ENCODE data around the gene CALR.
"Not testable (repeated sequence)": the region's sequence is repeated elsewhere in the genome, so short reads cannot be mapped to it uniquely, and the experiment has no call there.

CALR gene

GRCh38 chr19:12937927-12938778, at the start of gene CALR:
TSS of gene CALR (plus strand) at chr19:12938609. CDS start at chr19:12938680, 71 bp downstream.
- peak; percentile 100 for DNase-seq

DNA sequence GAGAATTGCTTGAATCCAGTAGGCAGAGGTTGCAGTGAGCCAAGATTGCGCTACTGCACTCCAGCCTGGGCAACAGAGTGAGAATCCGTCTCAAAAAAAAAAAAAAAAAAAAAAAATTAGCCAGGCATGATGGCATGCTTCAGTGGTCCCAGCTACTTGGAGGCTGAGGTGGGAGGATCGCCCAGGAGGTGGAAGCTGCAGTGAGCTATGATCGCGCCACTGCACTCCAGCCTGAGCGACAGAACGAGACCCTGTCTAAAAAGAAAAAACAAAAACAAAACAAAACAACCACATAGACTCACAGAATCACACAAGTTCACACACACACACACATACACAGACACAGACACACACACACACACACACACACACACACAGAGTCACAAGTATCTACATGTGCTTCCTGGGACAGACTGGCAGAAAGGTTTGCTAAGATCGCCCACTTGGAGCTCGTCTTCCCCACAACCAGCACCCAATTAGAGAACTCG, 48.1 kb upstream of the CALR start:
- not testable (repeated sequence) for DNase-seq

GRCh38 chr19:12890787-12891552, 47.4 kb upstream of the CALR start, which contains the start of gene GCDH:
TSS of gene GCDH (plus strand) at chr19:12891160. CDS start at chr19:12891305, 145 bp downstream.
- DNase-seq = peak; percentile 98

DNA sequence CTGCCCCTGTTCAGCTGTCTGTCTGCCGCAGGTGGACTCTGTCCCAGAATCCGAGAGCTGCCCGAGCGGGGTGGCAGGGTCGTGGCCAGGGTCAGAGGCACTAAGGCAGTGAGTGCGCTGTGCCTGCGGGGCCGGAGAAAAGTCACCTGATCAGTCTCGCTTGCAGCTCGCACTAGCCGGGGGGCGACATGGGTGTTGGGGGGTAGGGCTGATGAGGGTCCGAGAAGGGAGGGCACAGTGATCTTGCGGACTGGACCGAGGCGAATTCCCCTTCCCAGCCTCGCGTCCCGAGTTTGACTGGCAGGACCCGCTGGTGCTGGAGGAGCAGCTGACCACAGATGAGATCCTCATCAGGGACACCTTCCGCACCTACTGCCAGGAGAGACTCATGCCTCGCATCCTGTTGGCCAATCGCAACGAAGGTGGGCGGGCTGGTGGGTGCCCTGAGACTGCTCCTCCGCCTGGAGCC, 46.8 kb upstream of the CALR start:
- no peak for DNase-seq

DNA sequence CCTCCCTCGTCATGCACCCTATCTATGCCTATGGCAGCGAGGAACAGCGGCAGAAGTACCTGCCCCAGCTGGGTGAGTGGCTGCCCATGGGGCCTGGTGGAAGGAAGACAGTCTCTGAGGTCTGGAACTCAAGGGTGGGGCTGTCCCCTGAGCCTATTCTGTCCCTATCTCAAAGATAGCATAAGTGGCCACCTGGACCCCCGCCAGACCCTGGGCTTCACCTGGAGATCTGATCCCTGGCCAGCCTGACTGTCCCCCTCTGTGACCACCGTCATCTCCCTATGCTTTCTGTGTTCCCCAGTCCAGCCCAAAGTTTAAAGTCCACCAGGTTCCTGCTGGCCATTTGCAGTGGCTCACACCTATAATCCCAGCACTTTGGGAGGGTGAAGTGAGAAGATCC, 44.8 kb upstream of the CALR start:
- DNase-seq = no peak

DNA sequence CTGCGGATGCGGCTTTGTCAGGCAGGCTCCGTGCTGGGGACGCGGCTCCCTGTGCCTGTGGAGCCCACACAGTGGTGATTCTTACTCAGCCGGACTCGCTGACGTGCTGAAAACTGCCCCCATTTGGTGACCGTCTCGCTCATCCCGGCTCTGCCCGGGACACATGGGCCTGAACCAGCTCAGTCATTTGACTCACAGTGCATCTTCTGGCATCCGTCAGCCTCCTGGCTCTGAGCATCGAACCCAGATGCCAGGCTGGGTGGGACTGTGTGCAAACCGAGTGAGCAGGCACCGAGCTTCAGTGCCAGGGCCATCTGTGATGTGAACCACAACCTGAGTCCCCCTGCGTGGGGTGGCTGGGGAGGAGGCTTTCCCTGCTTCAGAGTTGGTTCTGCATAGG, 41.9 kb upstream of the CALR start:
- DNase-seq = no peak

DNA sequence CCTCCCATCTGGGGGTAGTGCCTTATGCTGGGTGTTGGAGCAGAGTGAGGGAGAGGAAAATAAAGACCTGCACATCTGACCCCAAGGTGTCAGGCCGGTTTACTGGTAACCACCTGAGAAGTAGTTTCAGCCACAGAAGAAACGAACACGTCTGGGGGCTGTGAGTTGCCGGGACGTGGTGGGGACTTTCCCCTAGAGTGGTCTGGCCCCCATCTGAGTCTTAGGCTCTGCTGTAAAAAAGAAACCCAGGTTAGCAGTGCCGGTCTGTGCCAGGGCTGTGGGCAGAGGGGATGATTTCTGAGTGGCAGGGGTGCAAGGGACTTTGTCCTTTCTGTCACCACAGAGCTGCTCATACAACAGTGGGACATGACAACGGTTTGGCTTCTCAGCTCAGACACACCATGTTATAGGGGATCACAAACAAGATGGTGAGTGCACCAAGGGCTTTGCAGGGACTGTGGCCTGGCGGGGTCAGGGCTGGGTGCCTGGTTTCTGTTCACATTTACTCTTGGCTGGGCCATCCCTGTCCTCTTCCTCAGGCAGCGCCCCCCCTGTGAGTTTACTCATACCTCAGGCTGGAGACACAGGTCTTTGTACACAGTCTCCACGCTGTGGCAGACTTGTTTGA, 38.4 kb upstream of the CALR start:
- no peak for DNase-seq

DNA sequence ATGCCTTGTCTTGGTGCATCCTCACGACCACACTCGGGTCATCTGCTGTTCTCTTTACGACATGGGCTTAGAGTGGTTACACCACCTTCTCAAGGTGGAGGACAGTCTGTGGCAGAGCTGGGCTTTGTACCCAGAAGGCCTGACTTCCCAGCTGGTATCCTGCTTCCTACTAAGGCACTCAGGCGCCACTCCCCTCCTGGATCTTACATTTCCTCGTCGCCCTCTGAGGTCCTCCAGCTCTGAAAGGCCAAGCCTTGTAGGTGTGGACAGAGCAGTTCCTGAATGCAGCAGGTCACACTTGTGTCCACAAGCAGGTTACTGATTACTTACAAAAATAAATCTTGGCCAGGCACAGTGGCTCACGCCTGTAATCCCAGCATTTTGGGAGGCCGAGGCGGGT, 31.2 kb upstream of the CALR start:
- DNase-seq = no peak

DNA sequence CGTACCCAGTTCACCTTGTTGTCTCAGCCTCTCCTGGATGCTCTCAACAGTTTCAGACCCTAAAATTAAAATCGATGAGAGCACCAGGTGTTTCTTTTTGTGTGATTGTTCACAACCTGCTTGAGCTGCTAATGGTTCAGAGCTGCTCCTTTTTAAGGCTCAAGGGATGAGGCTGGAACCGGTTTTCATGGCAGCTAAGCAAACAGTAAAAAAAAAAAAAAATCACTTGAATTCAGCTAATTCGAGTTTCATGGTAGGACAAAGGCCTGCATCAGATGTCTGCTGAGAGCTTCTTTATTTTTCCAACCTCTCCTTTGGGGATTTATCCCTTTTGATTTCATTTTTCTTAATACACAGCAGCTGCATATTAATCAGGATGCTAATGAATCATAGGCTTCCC, 25.8 kb upstream of the CALR start:
- DNase-seq = no peak

GRCh38 chr19:12913011-12913561, 25.3 kb upstream of the CALR start:
- no peak for DNase-seq

DNA sequence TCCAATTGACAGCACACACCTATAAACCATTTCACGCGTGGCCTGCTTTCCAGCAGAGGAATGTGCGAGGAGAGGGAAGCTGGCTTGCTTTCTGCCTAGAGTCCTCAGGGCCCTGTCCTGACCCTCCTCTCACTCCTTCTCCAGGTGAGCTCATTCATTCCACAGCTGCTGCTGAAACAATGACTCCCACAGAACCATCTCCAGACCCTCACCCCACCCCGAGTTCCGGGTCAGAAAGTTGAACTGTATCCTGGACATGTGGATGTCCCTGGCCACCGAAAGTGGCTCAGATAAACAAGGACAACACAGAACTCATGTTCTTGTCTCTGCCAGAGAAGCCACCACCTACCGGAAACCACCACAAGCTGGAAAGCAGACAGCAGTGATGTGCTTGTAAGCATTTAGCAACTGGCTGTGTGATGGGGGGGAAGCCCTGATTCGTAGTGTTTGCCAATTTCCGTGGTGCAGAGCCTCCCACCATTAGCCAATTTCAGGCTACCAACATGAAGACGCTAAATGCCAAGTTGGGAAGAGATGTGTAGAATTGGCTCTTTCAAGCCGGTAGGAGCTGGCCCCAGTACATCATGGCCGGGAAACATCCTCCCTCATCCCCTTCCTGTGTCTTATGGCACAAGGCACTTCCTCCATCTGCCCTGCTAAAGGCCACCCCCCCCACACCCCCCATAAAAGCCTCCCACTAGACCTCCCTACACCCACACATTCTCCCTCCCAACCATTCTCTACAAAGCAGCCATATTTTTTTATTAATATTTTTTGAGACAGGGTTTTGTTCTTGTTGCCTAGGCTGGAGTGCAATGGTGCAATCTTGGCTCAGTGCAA, 24.3 kb upstream of the CALR start:
- DNase-seq = peak; percentile 75

DNA sequence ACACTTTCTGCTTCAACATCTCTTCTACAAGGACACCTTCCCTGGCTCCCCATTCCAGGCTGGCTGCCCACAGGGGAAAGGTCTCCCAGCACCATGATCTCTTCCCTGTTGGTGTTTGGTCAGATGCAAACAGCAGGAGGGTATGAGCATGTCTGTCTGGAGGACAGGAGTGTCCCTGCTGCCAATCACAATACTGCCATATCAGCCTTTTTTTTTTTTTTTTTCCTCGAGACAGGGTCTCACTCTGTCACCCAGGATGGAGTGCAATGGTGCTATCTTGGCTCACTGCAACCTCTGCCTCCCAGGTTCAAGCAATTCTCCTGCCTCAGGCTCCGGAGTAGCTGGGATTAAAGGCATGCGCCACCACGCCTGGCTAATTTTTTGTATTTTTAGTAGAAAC, 22.5 kb upstream of the CALR start:
- DNase-seq = not testable (repeated sequence)

DNA sequence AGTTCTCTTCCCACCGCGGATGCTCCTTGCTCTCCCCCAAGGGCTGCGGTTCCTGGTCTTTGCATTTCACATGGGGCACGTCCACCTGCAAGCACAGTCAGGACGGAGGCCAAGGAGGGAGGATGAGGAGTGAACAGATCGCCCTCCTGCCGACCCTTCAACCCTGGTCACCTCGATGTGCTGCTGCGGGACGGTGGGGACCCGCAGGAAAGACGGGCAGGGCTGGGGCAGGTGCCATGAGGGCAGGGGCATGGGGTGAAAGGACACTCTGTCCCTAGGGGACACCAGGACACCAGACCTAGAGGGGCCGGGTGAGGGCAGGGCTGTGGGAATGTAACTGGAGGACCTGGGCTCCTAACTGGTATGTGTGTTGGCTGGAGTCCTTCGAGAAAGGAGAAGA, 20.2 kb upstream of the CALR start:
- DNase-seq = no peak

GRCh38 chr19:12921047-12921446, 17.4 kb upstream of the CALR start:
- no peak for DNase-seq

DNA sequence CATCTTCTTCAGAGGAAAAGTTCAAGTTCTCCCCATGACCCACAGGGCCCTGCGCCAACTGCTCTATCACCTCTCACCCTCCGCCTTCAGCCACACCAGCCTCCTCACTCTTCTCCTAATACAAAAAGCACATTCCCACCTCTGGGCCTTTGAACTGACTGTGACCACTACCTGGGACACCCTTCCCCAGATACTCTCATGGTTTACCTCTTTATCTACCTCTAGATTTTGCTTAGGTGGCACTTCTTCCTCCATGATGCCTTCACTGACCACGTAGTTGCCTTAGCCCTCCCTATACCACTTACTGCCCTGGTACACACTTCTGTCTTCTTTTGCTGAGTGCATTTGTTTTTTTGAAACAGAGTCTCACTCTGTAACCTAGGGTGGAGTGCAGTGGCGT, 15.4 kb upstream of the CALR start:
- DNase-seq = no peak

DNA sequence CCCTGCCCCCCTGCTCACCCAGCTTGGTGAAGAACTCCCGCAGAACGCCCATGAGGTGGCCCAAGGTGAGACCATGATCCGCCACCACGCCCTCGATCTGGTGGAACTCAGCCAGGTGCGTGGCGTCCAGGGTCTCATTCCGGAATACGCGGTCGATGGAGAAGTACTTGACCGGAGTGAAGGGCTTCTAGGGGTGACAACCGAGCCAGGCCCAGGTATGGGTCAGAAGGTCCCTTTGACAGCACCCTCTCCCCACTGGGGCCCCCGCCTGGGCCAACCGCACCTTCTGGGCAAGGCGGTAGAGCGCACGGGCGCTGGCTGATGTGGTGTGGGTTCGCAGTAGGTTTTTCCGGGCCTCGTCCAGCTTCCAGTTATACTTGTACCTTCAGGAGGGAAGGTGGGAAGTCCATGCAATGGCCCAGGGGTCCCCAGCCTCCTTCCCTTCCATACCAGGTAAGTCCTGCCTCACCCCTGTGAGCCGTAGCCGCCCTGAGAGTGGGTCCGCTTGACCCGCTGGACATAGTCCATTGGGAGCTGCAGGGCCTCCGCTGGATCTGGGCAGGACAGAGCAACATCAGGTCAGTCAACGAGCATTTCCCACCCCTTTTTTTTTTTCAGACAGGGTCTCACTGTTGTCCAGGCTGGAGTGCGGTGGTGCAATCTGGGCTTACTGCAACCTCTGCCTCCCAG, 13.6 kb upstream of the CALR start:
- no peak for DNase-seq

DNA sequence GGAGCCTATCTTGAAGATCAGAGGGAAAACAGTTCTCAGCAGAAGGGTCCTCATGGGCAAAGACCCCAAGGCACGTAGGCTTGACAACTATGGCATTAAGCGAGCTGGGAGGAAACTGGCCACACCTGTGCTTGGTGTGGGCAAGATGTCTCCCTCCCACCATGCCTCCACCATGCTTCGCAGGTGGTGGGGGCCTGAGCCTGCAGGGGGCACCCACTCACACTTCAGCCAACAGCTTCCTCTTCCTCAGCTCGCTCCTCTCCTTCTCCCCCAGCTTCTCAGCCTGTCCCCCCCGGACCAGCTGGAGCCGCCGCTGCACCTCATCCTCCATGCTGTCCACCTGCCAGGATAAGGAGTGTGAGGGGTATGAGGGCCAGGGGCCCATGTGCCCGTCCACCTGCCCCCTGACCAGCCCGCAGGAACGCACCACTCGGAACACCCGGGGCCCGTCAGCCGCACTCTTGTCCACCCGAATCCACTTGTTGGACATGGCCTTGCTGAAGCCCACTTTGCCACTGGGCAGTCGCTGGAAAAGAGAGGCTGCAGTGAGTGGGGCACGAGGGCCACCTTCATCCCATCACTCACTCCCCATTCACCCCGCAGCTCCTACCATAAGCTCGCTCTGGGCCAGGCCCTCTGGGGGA, 8.3 kb upstream of the CALR start:
- no peak for DNase-seq

GRCh38 chr19:12932392-12933286, 5.8 kb upstream of the CALR start:
- no peak for DNase-seq

GRCh38 chr19:12933287-12934072, 4.9 kb upstream of the CALR start, which contains the start of gene FARSA:
TSS of gene FARSA (minus strand) at chr19:12933711. CDS start at chr19:12933696, 15 bp downstream.
- DNase-seq = peak; percentile 95
